K562 (cell line): Measurements from ENCODE around the gene TRPC4. TPM values are rescaled to one million over a fixed set of nuclear protein-coding genes. Genes with fewer than 3 reads are reported as not detected.

Experiments used
- ATAC-seq: fragments of 200-7000 bp; cut with Tn5 transposase; 3 replicates; pipeline ENCODE4 v1.9.1; 2020; ENCODE audit warnings: moderate library complexity
- BruUV-seq: library from RNA; stranded (reverse); fragments of 400-500 nt; replicated peaks from 2 replicates; lab custom pipeline; 2021; lab: Mats Ljungman, UMichigan
- CTCF ChIA-PET: fragments of 300-600 bp; formaldehyde crosslinking; extraction: SDS; loops from one replicate; lab custom pipeline; 2021; ENCODE audit warnings: low intra/inter-chr PET ratio; lab: Yijun Ruan, JAX
- POLR2A ChIA-PET: fragments of 300-600, 350-650 bp; sonication (Branson Sonifier 250); formaldehyde crosslinking; extraction: SDS; loops from one replicate; lab custom pipeline; 2021; ENCODE audit warnings: antibody characterized with exemption, inconsistent platforms; lab: Yijun Ruan, JAX
- DNase-seq, 4 experiments: peaks; one replicate each; pipeline versions ENCODE4 v3.0.0 to v3.0.0-alpha.2; 2011 to 2018; ENCODE audit warnings: low spot score in 3 of 4, mixed read lengths in 3 of 4; ENCODE audit errors: extremely low read depth in 1 of 4
- FAIRE-seq: peaks from 2 replicates; lab custom pipeline; 2011; peaks lifted over from hg19 to GRCh38; lab: Jason Lieb, UNC
- H2AFZ ChIP-seq: 2 replicates; pipeline ENCODE4 v1.6.0; 2011; ENCODE audit warnings: low read depth, low read length, control low read depth, inconsistent platforms
- H3K27ac ChIP-seq: fragments of 200-600 bp; 3 replicates; pipeline ENCODE4 v1.8.0; 2011; ENCODE audit warnings: low read depth, mild to moderate bottlenecking, control low read depth, inconsistent platforms, low read length, moderate library complexity, mixed read lengths; ENCODE audit errors: extremely low read depth
- H3K27me3 ChIP-seq, 2 experiments: fragments of 300-600 bp in 1 of 2; 2 replicates in 1 of 2; 3 replicates in 1 of 2; pipeline versions ENCODE4 v1.6.0 to v1.8.0; 2011; ENCODE audit warnings: inconsistent platforms in 2 of 2, low read length in 2 of 2, mild to moderate bottlenecking in 1 of 2, mixed read lengths in 1 of 2, moderate library complexity in 1 of 2; ENCODE audit not compliant: control insufficient read depth in 2 of 2, insufficient read depth in 2 of 2
- H3K36me3 ChIP-seq: fragments of 300-600 bp; 3 replicates; pipeline ENCODE4 v1.8.0; 2011; ENCODE audit warnings: mild to moderate bottlenecking, low read length, inconsistent platforms; ENCODE audit not compliant: control insufficient read depth, insufficient read depth
- H3K4me1 ChIP-seq, 2 experiments: fragments of 200-600 bp in 1 of 2; replicated peaks in 1 of 2; 2 replicates in 1 of 2; 3 replicates in 1 of 2; pipeline versions ENCODE4 v1.5.1 to v1.8.0; 2011; ENCODE audit warnings: inconsistent platforms in 2 of 2, low read length in 2 of 2, mild to moderate bottlenecking in 1 of 2, mixed read lengths in 1 of 2, moderate library complexity in 1 of 2; ENCODE audit not compliant: control insufficient read depth in 2 of 2, insufficient read depth in 2 of 2
- H3K4me2 ChIP-seq: 2 replicates; pipeline ENCODE4 v1.6.1; 2011; ENCODE audit warnings: low read length, control low read depth, inconsistent platforms, mixed read lengths; ENCODE audit not compliant: insufficient read depth
- H3K4me3 ChIP-seq: fragments of 200-600 bp; sonication (generic), shearing (Covaris generic); 2 replicates; pipeline ENCODE4 v1.5.1; 2016; ENCODE audit warnings: control low read depth, inconsistent platforms
- H3K79me2 ChIP-seq: fragments of 200-600 bp; 3 replicates; pipeline ENCODE4 v1.8.0; 2011; ENCODE audit warnings: low read length, inconsistent platforms; ENCODE audit not compliant: control insufficient read depth, insufficient read depth
- H3K9ac ChIP-seq, 2 experiments: 2 replicates each; pipeline versions ENCODE4 v1.6.0 to v1.6.1; 2011; ENCODE audit warnings: low read depth in 2 of 2, low read length in 2 of 2, control low read depth in 1 of 2, inconsistent platforms in 1 of 2, mild to moderate bottlenecking in 1 of 2, mixed read lengths in 1 of 2; ENCODE audit not compliant: insufficient read depth in 1 of 2
- H3K9me1 ChIP-seq: one replicate; pipeline ENCODE4 v1.6.0; 2011; ENCODE audit warnings: inconsistent platforms, mild to moderate bottlenecking, low read length, moderate library complexity; ENCODE audit not compliant: control insufficient read depth, insufficient read depth
- H3K9me3 ChIP-seq: replicated peaks from 2 replicates; pipeline ENCODE4 v1.5.1; 2011; ENCODE audit warnings: low read depth, low read length, inconsistent platforms; ENCODE audit not compliant: control insufficient read depth, insufficient read depth
- H4K20me1 ChIP-seq: replicated peaks from 2 replicates; pipeline ENCODE4 v1.6.1; 2011; ENCODE audit warnings: low read length, inconsistent platforms, mixed read lengths; ENCODE audit not compliant: control insufficient read depth, insufficient read depth
- CTCF ChIP-seq, 3 experiments: IDR thresholded peaks in 2 of 3; conservative IDR thresholded peaks in 1 of 3; 2 replicates each; pipeline ENCODE4 v1.5.1; 2011 to 2012; ENCODE audit warnings: low read length in 3 of 3, mild to moderate bottlenecking in 3 of 3, control low read depth in 2 of 3, improper control_type of control experiment in 1 of 3, inconsistent platforms in 1 of 3, low read depth in 1 of 3, mixed read lengths in 1 of 3, moderate library complexity in 1 of 3; ENCODE audit not compliant: insufficient read depth in 2 of 3
- NFXL1 ChIP-seq: fragments of 450-650 bp; formaldehyde crosslinking; IDR thresholded peaks from 2 replicates; pipeline ENCODE4 v1.4.0; 2021; ENCODE audit warnings: mild to moderate bottlenecking
- RAD21 ChIP-seq, 2 experiments: fragments of 250-450 bp in 1 of 2; fragments of 450-650 bp in 1 of 2; sonication (Bioruptor Pico) in 1 of 2; formaldehyde crosslinking in 1 of 2; IDR thresholded peaks in 1 of 2; conservative IDR thresholded peaks in 1 of 2; 2 replicates each; pipeline versions ENCODE4 v1.4.0 to v1.8.0; 2020 to 2022; ENCODE audit warnings: mild to moderate bottlenecking in 2 of 2, moderate library complexity in 1 of 2
- REST ChIP-seq, 2 experiments: fragments of 450-650 bp; formaldehyde crosslinking in 1 of 2; IDR thresholded peaks; 2 replicates each; pipeline versions ENCODE4 v1.4.0 to v1.6.1; 2014 to 2020; ENCODE audit warnings: mild to moderate bottlenecking in 2 of 2, borderline replicate concordance in 1 of 2, low read depth in 1 of 2
- WGBS: fragments of 100-300 bp; shearing (Covaris generic); methylation state at CpG from one replicate; pipeline ENCODE4 v1.1.6; 2016; ENCODE audit warnings: low coverage, mixed read lengths; ENCODE audit not compliant: insufficient coverage; ENCODE audit errors: missing lambda C conversion rate; 5-methylcytosine and 5-hydroxymethylcytosine counted together
- in situ Hi-C: fragments of 300-500 bp; cut with MboI; formaldehyde crosslinking; loops from 4 replicates; pipeline ENCODE4 v1.15.0; 2018; ENCODE audit warnings: inconsistent platforms, mixed read lengths
- intact Hi-C: fragments of 100-400 bp; cut with micrococcal nuclease; formaldehyde crosslinking; loops from 2 replicates; pipeline ENCODE4 v1.14.2; 2022
- polyA plus RNA-seq, 8 experiments: library from polyadenylated mRNA; depleted of rRNA in 4 of 8; stranded (reverse) in 5 of 8; unstranded in 3 of 8; fragments of >200 nt; fragmentation: Nextera tagmentation in 2 of 8; fragmentation: Illumina TruSeq in 1 of 8; extraction: Ambion mirVana in 2 of 8; extraction: Trizol in 1 of 8; gene quantifications; 2 replicates each; pipeline versions ENCODE4 v1.2.1 to v1.2.3, GENCODE V29; 2011 to 2014; ENCODE audit warnings: inconsistent platforms in 1 of 8, missing spikeins in 1 of 8
- total RNA-seq, 7 experiments: library from RNA; depleted of rRNA in 6 of 7; stranded (reverse); fragments of >200 nt in 6 of 7; fragmentation: Illumina TruSeq in 2 of 7; extraction: Trizol in 2 of 7; gene quantifications; 2 replicates each; pipeline versions ENCODE4 v1.2.1 to v1.2.3, GENCODE V29; 2011 to 2021; ENCODE audit warnings: low replicate concordance in 1 of 7

TRPC4 gene
- total and polyA plus RNA-seq, 9 of the 15 experiments (the other 6 are each of a cell fraction or from before 2014, with no cell fraction given), result 0.03 to 0.04 TPM; not detected in 7

GRCh38 chr13:37640499-37640898 lies 229.1 kb downstream of the TRPC4 start:
- no peak overlapping the region for H3K4me2 ChIP-seq
- intact Hi-C loops, result loop anchor here (5.0 kb wide), 1 partner anchor 407 kb away; no protein-coding TSS in a partner anchor
- 0% methylated on average over 2 of the region's 2 CpGs for WGBS
- no peaks in the 10 kb centered on the region for H3K79me2 ChIP-seq
- no peaks in the 10 kb centered on the region for H3K36me3 ChIP-seq
- no peaks in the 10 kb centered on the region for H4K20me1 ChIP-seq
- POLR2A ChIA-PET, result no interaction called here
- H3K27ac ChIP-seq, result no peak overlapping the region
- no peak overlapping the region for H2AFZ ChIP-seq
- no TSS peak for BruUV-seq
- H3K9me3 ChIP-seq, result no peaks in the 10 kb centered on the region
- H3K9me1 ChIP-seq, result no peaks in the 10 kb centered on the region
- no peaks in the 10 kb centered on the region for H3K4me1 ChIP-seq
- FAIRE-seq (no peak), DNase-seq (peak in 3 of 4 experiments; percentile 3 to 14 (median 3)), ATAC-seq (peak; percentile 56; the same call in 1 of the 3 replicates)
- in situ Hi-C loops, result no loop called here
- CTCF ChIA-PET, result no interaction called here
- H3K9ac ChIP-seq, result no peak overlapping the region
- TF ChIP-seq RAD21 (CRISPR knock-in tag; conservative IDR thresholded peaks at IDR 0.05 in 1 of 2, IDR thresholded peaks at IDR 0.05 in 1 of 2) (peak in 1 of 2 experiments; percentile 44; a peak in 3 of 4 replicates), CTCF (IDR thresholded peaks at IDR 0.05 in 2 of 3, conservative IDR thresholded peaks at IDR 0.05 in 1 of 3; ENCODE audit: insufficient read depth in 2 of 3, low read depth in 1 of 3, low read length in 3 of 3) (peak in 2 of 3 experiments; percentile 15 to 25; a peak in 1 of 6 replicates), REST (IDR thresholded peaks at IDR 0.05; ENCODE audit: borderline replicate concordance) (peak; percentile 42; the same call in 1 of the 2 replicates), REST (CRISPR knock-in tag; IDR thresholded peaks at IDR 0.05; ENCODE audit: low read depth) (no peak), NFXL1 (CRISPR knock-in tag) (no peak)
- no peaks in the 10 kb centered on the region for H3K27me3 ChIP-seq
- no peak overlapping the region for H3K4me3 ChIP-seq
